SK-N-SH (cell line): ENCODE measurements around the gene MEPCE.

Experiments
- CTCF ChIP-seq: fragments of 200-600 bp; sonication (generic); IDR thresholded peaks from 2 replicates; pipeline ENCODE4 v1.6.1; 2017; ENCODE audit warnings: antibody characterized with exemption, mild to moderate bottlenecking, moderate library complexity
- EP300 ChIP-seq, 2 experiments: IDR thresholded peaks; 2 replicates each; pipeline versions ENCODE4 v1.4.0 to v1.6.1; 2012; ENCODE audit warnings: borderline replicate concordance in 1 of 2, low read depth in 1 of 2, low read length in 1 of 2
- EZH2phosphoT487 ChIP-seq: fragments of 200-600 bp; sonication (generic); IDR thresholded peaks from 2 replicates; pipeline ENCODE4 v1.6.1; 2017; ENCODE audit warnings: low read depth, mixed run types, mild to moderate bottlenecking, antibody characterized with exemption, moderate library complexity, borderline replicate concordance
- GATA2 ChIP-seq: sonication (generic); formaldehyde crosslinking; IDR thresholded peaks from 2 replicates; pipeline ENCODE4 v1.5.0; 2020; ENCODE audit warnings: mild to moderate bottlenecking, missing genetic modification reagents
- TAF1 ChIP-seq: IDR thresholded peaks from 2 replicates; pipeline ENCODE4 v1.6.1; 2012; ENCODE audit warnings: low read depth, mild to moderate bottlenecking, low read length, moderate library complexity, borderline replicate concordance
- ZBTB33 ChIP-seq: IDR thresholded peaks from 2 replicates; pipeline ENCODE4 v1.4.0; 2012; ENCODE audit warnings: low read depth, borderline replicate concordance
- TF ChIP-seq, protein P1 (sequence below): fragments of 150-350 bp; IDR thresholded peaks from 2 replicates; pipeline ENCODE4 v1.6.1; 2017; ENCODE audit warnings: antibody characterized with exemption, low read length, low read depth, borderline replicate concordance

- TF ChIP-seq EP300 (IDR thresholded peaks at IDR 0.05; ENCODE audit: borderline replicate concordance in 1 of 2, low read depth in 1 of 2, low read length in 1 of 2): no peak
- TF ChIP-seq CTCF: peak; percentile 85
- TF ChIP-seq EZH2phosphoT487: no peak
- TF ChIP-seq GATA2 (CRISPR knock-in tag): no peak
- TF ChIP-seq, protein P1, sequence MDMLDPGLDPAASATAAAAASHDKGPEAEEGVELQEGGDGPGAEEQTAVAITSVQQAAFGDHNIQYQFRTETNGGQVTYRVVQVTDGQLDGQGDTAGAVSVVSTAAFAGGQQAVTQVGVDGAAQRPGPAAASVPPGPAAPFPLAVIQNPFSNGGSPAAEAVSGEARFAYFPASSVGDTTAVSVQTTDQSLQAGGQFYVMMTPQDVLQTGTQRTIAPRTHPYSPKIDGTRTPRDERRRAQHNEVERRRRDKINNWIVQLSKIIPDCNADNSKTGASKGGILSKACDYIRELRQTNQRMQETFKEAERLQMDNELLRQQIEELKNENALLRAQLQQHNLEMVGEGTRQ: no peak
- TF ChIP-seq TAF1: peak; percentile 39; the same call in 1 of the 2 replicates
- TF ChIP-seq ZBTB33: no peak
Measured at GRCh38 chr7:100465702-100466311, 36.2 kb downstream of the MEPCE start.
